Peyer's patch (tissue), 4 donors: ENCODE measurements around the gene SDC3. TPM values are rescaled to one million over a fixed set of nuclear protein-coding genes. Genes with fewer than 3 reads are reported as not detected.
"Not testable (repeated sequence)": the region's sequence is repeated elsewhere in the genome, so short reads cannot be mapped to it uniquely, and the experiment has no call there.

Experiments used
- DNase-seq, 3 donors: peaks; one replicate each; pipeline ENCODE4 v3.0.0-alpha.2; 2017 to 2019
- H3K27ac ChIP-seq, 4 donors: fragments of 200-600 bp; sonication (generic); one replicate each; pipeline ENCODE4 v1.5.1; 2016 to 2019
- H3K27me3 ChIP-seq, 2 donors: fragments of 200-600 bp; sonication (generic); one replicate each; pipeline ENCODE4 v1.5.1; 2019
- H3K36me3 ChIP-seq, 3 donors: fragments of 200-600 bp; sonication (generic); one replicate each; pipeline ENCODE4 v1.5.1; 2016 to 2019
- H3K4me1 ChIP-seq, 4 donors: fragments of 200-600 bp; sonication (generic); one replicate each; pipeline ENCODE4 v1.5.1; 2016 to 2019
- H3K4me3 ChIP-seq, 4 donors: fragments of 200-600 bp; sonication (generic); 1 replicate in 3 of 4; 2 replicates in 1 of 4; pipeline ENCODE4 v1.5.1; 2016 to 2019; ENCODE audit warnings: mild to moderate bottlenecking in 1 of 4
- H3K9me3 ChIP-seq, 4 donors: fragments of 200-600 bp; sonication (generic); one replicate each; pipeline ENCODE4 v1.5.1; 2016 to 2019; ENCODE audit warnings: mild to moderate bottlenecking in 1 of 4
- CTCF ChIP-seq, 6 experiments: fragments of 450-650 bp in 4 of 6; fragments of 200-600 bp in 2 of 6; sonication (generic) in 1 of 6; IDR thresholded peaks; one replicate each; pipeline ENCODE4 v1.5.1; 2017 to 2019; ENCODE audit warnings: antibody characterized with exemption in 6 of 6, mild to moderate bottlenecking in 3 of 6, moderate library complexity in 1 of 6
- POLR2A ChIP-seq, 2 donors: fragments of 450-650 bp; IDR thresholded peaks; one replicate each; pipeline ENCODE4 v1.5.1; 2017; ENCODE audit warnings: antibody characterized with exemption in 2 of 2, mild to moderate bottlenecking in 2 of 2, moderate library complexity in 2 of 2
- total RNA-seq, 4 donors: library from RNA; depleted of rRNA; stranded (reverse); fragments of >200 nt; gene quantifications; one replicate each; pipeline ENCODE4 v1.1.0, GENCODE V29; 2016

Gene SDC3
- total RNA-seq, 4 donors from 2014 or later = 4.6 to 12.4 (median 8.9) TPM

DNA sequence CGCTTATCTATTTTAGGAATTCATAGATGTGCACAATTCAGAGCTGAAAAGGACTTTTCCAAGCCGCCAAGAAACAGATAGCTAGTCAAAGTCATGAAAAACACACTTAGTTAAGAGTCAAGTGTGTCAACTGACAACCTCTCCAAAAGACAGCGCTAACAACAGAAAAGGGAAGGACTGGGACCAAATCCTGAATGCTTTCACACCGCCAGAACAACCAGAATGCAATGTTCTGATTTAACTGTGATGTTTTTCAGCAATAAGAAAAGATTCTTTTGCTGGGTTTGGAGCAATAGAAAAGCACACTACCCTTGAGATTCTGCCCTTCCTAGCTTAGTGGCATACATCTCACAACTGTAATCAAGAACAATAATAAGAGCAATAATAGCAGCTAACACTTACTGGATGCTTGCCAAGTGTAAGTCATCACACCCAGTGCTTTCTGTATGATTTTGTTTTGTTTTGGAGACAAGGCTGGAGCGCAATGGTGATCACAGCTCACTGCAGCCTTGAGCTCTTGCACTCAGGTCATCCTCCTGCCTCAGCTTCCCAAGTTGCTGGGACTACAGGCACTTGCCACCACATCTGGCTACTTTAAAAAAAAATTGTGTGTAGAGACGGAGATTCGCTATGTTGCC lies 33.9 kb upstream of the SDC3 start:
- Histone ChIP-seq H3K4me3 (no peak overlapping the region), H3K27ac (no peak overlapping the region), H3K27me3 (no peaks in the 10 kb centered on the region), H3K9me3 (no peaks in the 10 kb centered on the region), H3K4me1 (peaks cover 0 to 7% (median 0%) of the 10 kb centered on the region in 4 donors), H3K36me3 (peaks cover 0 to 87% (median 0%) of the 10 kb centered on the region in 3 donors)
- no peak for DNase-seq
- TF ChIP-seq POLR2A (IDR thresholded peaks at IDR 0.05) = no peak
- TF ChIP-seq CTCF (IDR thresholded peaks at IDR 0.05) = no peak

GRCh38 chr1:30940541-30940940 lies 32.0 kb upstream of the SDC3 start:
- H3K4me1 ChIP-seq = peaks cover 0 to 7% (median 0%) of the 10 kb centered on the region in 4 donors
- H3K27ac ChIP-seq = no peak overlapping the region
- H3K4me3 ChIP-seq = no peak overlapping the region
- H3K9me3 ChIP-seq = no peaks in the 10 kb centered on the region
- no peak for DNase-seq
- H3K36me3 ChIP-seq = peaks cover 0 to 90% (median 6%) of the 10 kb centered on the region in 3 donors
- H3K27me3 ChIP-seq = no peaks in the 10 kb centered on the region
- no peak for TF ChIP-seq CTCF (IDR thresholded peaks at IDR 0.05)
- TF ChIP-seq POLR2A (IDR thresholded peaks at IDR 0.05) = no peak

DNA sequence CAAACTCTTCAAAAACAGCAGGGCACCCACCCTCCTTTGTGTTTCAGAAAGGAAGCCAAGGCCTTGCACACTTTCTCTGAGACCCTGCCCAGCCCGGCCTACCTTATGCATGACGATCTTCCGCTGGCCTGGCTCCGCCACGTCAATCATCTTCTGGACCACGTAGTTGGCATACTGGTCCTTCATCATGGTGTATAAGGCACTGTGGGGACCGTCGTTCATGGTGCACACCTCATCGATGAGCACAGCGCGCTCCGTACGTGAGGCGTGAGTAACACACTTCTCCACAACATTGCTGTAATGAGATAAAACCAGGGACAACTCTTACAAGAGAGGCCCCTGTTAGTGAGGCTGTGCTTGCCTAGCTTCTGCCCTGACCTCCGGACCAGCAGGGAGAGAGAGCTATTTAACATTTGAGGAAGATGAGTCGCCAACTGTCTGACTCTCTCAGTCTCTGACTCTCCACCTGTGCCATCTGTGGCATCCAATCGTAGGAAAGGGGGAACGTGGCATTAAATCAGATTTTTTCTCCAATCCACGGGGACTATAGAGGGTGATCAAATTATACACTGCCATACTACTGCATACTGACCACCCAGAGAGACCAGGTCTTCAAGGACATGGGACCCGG lies 28.1 kb upstream of the SDC3 start:
- Histone ChIP-seq H3K27me3 (no peaks in the 10 kb centered on the region), H3K4me3 (no peak overlapping the region), H3K27ac (no peak overlapping the region), H3K4me1 (no peaks in the 10 kb centered on the region), H3K9me3 (no peaks in the 10 kb centered on the region), H3K36me3 (peaks cover 0 to 92% (median 6%) of the 10 kb centered on the region in 3 donors)
- no peak for TF ChIP-seq CTCF (IDR thresholded peaks at IDR 0.05)
- no peak for TF ChIP-seq POLR2A (IDR thresholded peaks at IDR 0.05)
- DNase-seq = no peak

- H3K27me3 ChIP-seq, H3K27ac ChIP-seq: not testable (repeated sequence)
- H3K36me3 ChIP-seq = peaks cover 0 to 83% (median 6%) of the 10 kb centered on the region in 3 donors
Observed at GRCh38 chr1:30935758-30936157, 27.2 kb upstream of the SDC3 start.

GRCh38 chr1:30934613-30935012 lies 26.1 kb upstream of the SDC3 start:
- peaks cover 0 to 71% (median 6%) of the 10 kb centered on the region in 3 donors for H3K36me3 ChIP-seq

More at GRCh38 chr1:30935758-30936157, 27.2 kb upstream of the SDC3 start:
- H3K4me1 ChIP-seq, H3K4me3 ChIP-seq, DNase-seq, H3K9me3 ChIP-seq: not testable (repeated sequence)

More at GRCh38 chr1:30934613-30935012, 26.1 kb upstream of the SDC3 start:
- Histone ChIP-seq H3K27ac (no peak overlapping the region), H3K4me3 (no peak overlapping the region), H3K27me3 (no peaks in the 10 kb centered on the region), H3K4me1 (no peaks in the 10 kb centered on the region), H3K9me3 (no peaks in the 10 kb centered on the region)
- TF ChIP-seq POLR2A (IDR thresholded peaks at IDR 0.05) (no peak), CTCF (IDR thresholded peaks at IDR 0.05) (no peak)
- no peak for DNase-seq
